IMR-90 (cell line): ENCODE results near the gene SERPINA3.

Source experiments
- BHLHE40 ChIP-seq: fragments of 150-350 bp; IDR thresholded peaks from 2 replicates; pipeline ENCODE4 v1.6.1; 2016; ENCODE audit warnings: mild to moderate bottlenecking, low read depth, low read length
- CEBPB ChIP-seq: IDR thresholded peaks from 2 replicates; pipeline ENCODE4 v1.6.1; 2012; ENCODE audit warnings: low read depth, low read length, improper control_type of control experiment
- MAZ ChIP-seq: IDR thresholded peaks from 2 replicates; pipeline ENCODE4 v1.6.1; 2012; ENCODE audit warnings: low read depth, mild to moderate bottlenecking, low read length, improper control_type of control experiment, moderate library complexity, borderline replicate concordance
- MXI1 ChIP-seq: IDR thresholded peaks from 2 replicates; pipeline ENCODE4 v1.6.1; 2012; ENCODE audit warnings: low read depth, mild to moderate bottlenecking, low read length, moderate library complexity, borderline replicate concordance
- POLR2A ChIP-seq: IDR thresholded peaks from 2 replicates; pipeline ENCODE4 v1.6.1; 2012; ENCODE audit warnings: mild to moderate bottlenecking, low read depth, low read length
- RAD21 ChIP-seq: IDR thresholded peaks from 2 replicates; pipeline ENCODE4 v1.6.1; 2012; ENCODE audit warnings: low read length, improper control_type of control experiment
- RFX5 ChIP-seq: IDR thresholded peaks from 2 replicates; pipeline ENCODE4 v1.8.0; 2012; ENCODE audit warnings: low read depth, mild to moderate bottlenecking, low read length, moderate library complexity
- TF ChIP-seq, protein P1 (sequence below): conservative IDR thresholded peaks from 2 replicates; pipeline ENCODE4 v1.5.1; 2012; ENCODE audit warnings: mild to moderate bottlenecking, low read depth, low read length, improper control_type of control experiment
- TF ChIP-seq, protein P2 (sequence below): fragments of 150-350 bp; IDR thresholded peaks from 2 replicates; pipeline ENCODE4 v1.6.1; 2017; ENCODE audit warnings: mild to moderate bottlenecking, antibody characterized with exemption, low read length, low read depth

DNA sequence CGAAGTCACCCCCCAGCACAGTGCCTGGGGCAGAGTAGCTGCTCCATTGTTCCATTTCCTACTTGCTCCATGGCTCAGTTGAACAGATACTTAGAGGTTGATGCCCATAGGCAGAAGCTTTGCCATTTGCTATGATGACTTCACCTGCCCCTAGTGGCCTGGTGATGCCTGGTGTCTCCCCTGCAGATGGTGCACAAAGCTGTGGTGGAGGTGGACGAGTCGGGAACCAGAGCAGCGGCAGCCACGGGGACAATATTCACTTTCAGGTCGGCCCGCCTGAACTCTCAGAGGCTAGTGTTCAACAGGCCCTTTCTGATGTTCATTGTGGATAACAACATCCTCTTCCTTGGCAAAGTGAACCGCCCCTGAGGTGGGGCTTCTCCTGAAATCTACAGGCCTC is 20.3 kb upstream of the SERPINA3 start:
- TF ChIP-seq, protein P1, sequence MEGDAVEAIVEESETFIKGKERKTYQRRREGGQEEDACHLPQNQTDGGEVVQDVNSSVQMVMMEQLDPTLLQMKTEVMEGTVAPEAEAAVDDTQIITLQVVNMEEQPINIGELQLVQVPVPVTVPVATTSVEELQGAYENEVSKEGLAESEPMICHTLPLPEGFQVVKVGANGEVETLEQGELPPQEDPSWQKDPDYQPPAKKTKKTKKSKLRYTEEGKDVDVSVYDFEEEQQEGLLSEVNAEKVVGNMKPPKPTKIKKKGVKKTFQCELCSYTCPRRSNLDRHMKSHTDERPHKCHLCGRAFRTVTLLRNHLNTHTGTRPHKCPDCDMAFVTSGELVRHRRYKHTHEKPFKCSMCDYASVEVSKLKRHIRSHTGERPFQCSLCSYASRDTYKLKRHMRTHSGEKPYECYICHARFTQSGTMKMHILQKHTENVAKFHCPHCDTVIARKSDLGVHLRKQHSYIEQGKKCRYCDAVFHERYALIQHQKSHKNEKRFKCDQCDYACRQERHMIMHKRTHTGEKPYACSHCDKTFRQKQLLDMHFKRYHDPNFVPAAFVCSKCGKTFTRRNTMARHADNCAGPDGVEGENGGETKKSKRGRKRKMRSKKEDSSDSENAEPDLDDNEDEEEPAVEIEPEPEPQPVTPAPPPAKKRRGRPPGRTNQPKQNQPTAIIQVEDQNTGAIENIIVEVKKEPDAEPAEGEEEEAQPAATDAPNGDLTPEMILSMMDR: no peak
- TF ChIP-seq RAD21: no peak
- TF ChIP-seq RFX5: no peak
- no peak for TF ChIP-seq CEBPB
- TF ChIP-seq, protein P2, sequence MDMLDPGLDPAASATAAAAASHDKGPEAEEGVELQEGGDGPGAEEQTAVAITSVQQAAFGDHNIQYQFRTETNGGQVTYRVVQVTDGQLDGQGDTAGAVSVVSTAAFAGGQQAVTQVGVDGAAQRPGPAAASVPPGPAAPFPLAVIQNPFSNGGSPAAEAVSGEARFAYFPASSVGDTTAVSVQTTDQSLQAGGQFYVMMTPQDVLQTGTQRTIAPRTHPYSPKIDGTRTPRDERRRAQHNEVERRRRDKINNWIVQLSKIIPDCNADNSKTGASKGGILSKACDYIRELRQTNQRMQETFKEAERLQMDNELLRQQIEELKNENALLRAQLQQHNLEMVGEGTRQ: no peak
- TF ChIP-seq BHLHE40: no peak
- no peak for TF ChIP-seq MAZ
- TF ChIP-seq POLR2A: no peak
- TF ChIP-seq MXI1: no peak
